GM12878 (cell line): ENCODE data around the gene METTL5. TPM values are rescaled to one million over a fixed set of nuclear protein-coding genes. Genes with fewer than 3 reads are reported as not detected.

Experiments used
- ATAC-seq: fragments of 200-7000 bp; cut with Tn5 transposase; 3 replicates; pipeline ENCODE4 v1.9.1; 2020; ENCODE audit warnings: mild to moderate bottlenecking, moderate library complexity
- BruUV-seq: library from RNA; stranded (reverse); fragments of 400-500 nt; replicated peaks from 2 replicates; lab custom pipeline; 2021; lab: Mats Ljungman, UMichigan
- CTCF ChIA-PET: fragments of 300-600 bp; sonication (Branson Sonifier 250); formaldehyde crosslinking; extraction: SDS; loops from one replicate; lab custom pipeline; 2021; ENCODE audit warnings: inconsistent platforms; lab: Yijun Ruan, JAX
- POLR2A ChIA-PET: fragments of 350-600 bp; formaldehyde crosslinking; extraction: SDS; loops from one replicate; lab custom pipeline; 2021; ENCODE audit warnings: inconsistent platforms; lab: Charles Lee
- RAD21 ChIA-PET: fragments of 300-600 bp; sonication (Branson Sonifier 250); formaldehyde crosslinking; loops from one replicate; lab custom pipeline; 2023; ENCODE audit warnings: antibody characterized with exemption; ENCODE audit not compliant: unreplicated experiment; lab: Charles Lee
- SMC1A ChIA-PET: fragments of 300-600 bp; sonication (Branson Sonifier 250); formaldehyde crosslinking; loops from one replicate; lab custom pipeline; 2023; ENCODE audit not compliant: unreplicated experiment, uncharacterized antibody; lab: Charles Lee
- DNase-seq: peaks from one replicate; pipeline ENCODE4 v3.0.0-alpha.2; 2011; ENCODE audit warnings: low read depth, low spot score
- FAIRE-seq: peaks from 3 replicates; lab custom pipeline; 2011; peaks lifted over from hg19 to GRCh38; lab: Jason Lieb, UNC
- H2AFZ ChIP-seq: 2 replicates; pipeline ENCODE4 v1.6.0; 2011; ENCODE audit warnings: low read depth, low read length, control low read depth; ENCODE audit not compliant: control insufficient read depth
- H3K27ac ChIP-seq: 2 replicates; pipeline ENCODE4 v1.5.1; 2011; ENCODE audit warnings: control low read depth; ENCODE audit not compliant: control insufficient read depth, insufficient read depth
- H3K27me3 ChIP-seq, 2 experiments: replicated peaks in 1 of 2; 2 replicates each; pipeline versions ENCODE4 v1.6.0 to v1.6.1; 2011; ENCODE audit warnings: low read length in 1 of 2; ENCODE audit not compliant: control insufficient read depth in 2 of 2, insufficient read depth in 2 of 2
- H3K36me3 ChIP-seq, 2 experiments: 2 replicates each; pipeline ENCODE4 v1.5.1; 2011; ENCODE audit warnings: low read length in 1 of 2; ENCODE audit not compliant: control insufficient read depth in 2 of 2, insufficient read depth in 2 of 2
- H3K4me1 ChIP-seq: 2 replicates; pipeline ENCODE4 v1.6.1; 2011; ENCODE audit warnings: mild to moderate bottlenecking, low read length, moderate library complexity, mixed read lengths; ENCODE audit not compliant: control insufficient read depth, insufficient read depth
- H3K4me2 ChIP-seq: 2 replicates; pipeline ENCODE4 v1.6.0; 2011; ENCODE audit warnings: control low read depth; ENCODE audit not compliant: control insufficient read depth, insufficient read depth
- H3K4me3 ChIP-seq: fragments of 200-600 bp; sonication (generic); 2 replicates; pipeline ENCODE4 v1.5.1; 2016
- H3K79me2 ChIP-seq: 2 replicates; pipeline ENCODE4 v1.6.0; 2011; ENCODE audit warnings: low read length; ENCODE audit not compliant: control insufficient read depth, insufficient read depth
- H3K9ac ChIP-seq: 2 replicates; pipeline ENCODE4 v1.8.0; 2011; ENCODE audit warnings: low read length, control low read depth, mixed read lengths; ENCODE audit not compliant: control insufficient read depth, insufficient read depth
- H3K9me3 ChIP-seq: replicated peaks from 3 replicates; pipeline ENCODE4 v1.5.1; 2011; ENCODE audit warnings: mild to moderate bottlenecking, low read length; ENCODE audit not compliant: control insufficient read depth, insufficient read depth
- H4K20me1 ChIP-seq: 2 replicates; pipeline ENCODE4 v1.6.0; 2011; ENCODE audit not compliant: control insufficient read depth, insufficient read depth
- CTCF ChIP-seq, 3 experiments: IDR thresholded peaks in 2 of 3; conservative IDR thresholded peaks in 1 of 3; 2 replicates each; pipeline ENCODE4 v1.5.1; 2011; ENCODE audit warnings: low read depth in 3 of 3, low read length in 3 of 3, mild to moderate bottlenecking in 3 of 3, control low read depth in 2 of 3, moderate library complexity in 2 of 3, inconsistent platforms in 1 of 3, mixed read lengths in 1 of 3; ENCODE audit not compliant: control insufficient read depth in 2 of 3, insufficient read depth in 1 of 3; ENCODE audit errors: extremely low read depth in 1 of 3
- FOS ChIP-seq: IDR thresholded peaks from 3 replicates; pipeline ENCODE4 v1.6.1; 2011; ENCODE audit warnings: borderline replicate concordance; ENCODE audit not compliant: insufficient read length; ENCODE audit errors: extremely low read depth
- IRF4 ChIP-seq: IDR thresholded peaks from 2 replicates; pipeline ENCODE4 v1.6.1; 2011; ENCODE audit warnings: low read depth, low read length
- MYC ChIP-seq: IDR thresholded peaks from 2 replicates; pipeline ENCODE4 v1.6.1; 2011; ENCODE audit warnings: mild to moderate bottlenecking, low read length, moderate library complexity, inconsistent platforms; ENCODE audit not compliant: insufficient read depth, insufficient replicate concordance, insufficient read length, severe bottlenecking
- NBN ChIP-seq: fragments of 450-650 bp; IDR thresholded peaks from 2 replicates; pipeline ENCODE4 v1.6.1; 2016
- POLR2AphosphoS2 ChIP-seq: IDR thresholded peaks from 2 replicates; pipeline ENCODE4 v1.6.1; 2011; ENCODE audit warnings: low read depth, mild to moderate bottlenecking, low read length, improper control_type of control experiment, moderate library complexity
- RAD21 ChIP-seq: IDR thresholded peaks from 2 replicates; pipeline ENCODE4 v1.6.1; 2011; ENCODE audit warnings: mild to moderate bottlenecking, low read depth, low read length, moderate library complexity; ENCODE audit not compliant: insufficient read depth
- RB1 ChIP-seq: fragments of 450-650 bp; formaldehyde crosslinking; IDR thresholded peaks from 2 replicates; pipeline ENCODE4 v1.6.1; 2017; ENCODE audit warnings: mild to moderate bottlenecking, borderline replicate concordance
- RUNX3 ChIP-seq: IDR thresholded peaks from 2 replicates; pipeline ENCODE4 v1.6.1; 2012; ENCODE audit warnings: low read length, inconsistent platforms
- SMARCA5 ChIP-seq: fragments of 450-650 bp; IDR thresholded peaks from 2 replicates; pipeline ENCODE4 v1.6.1; 2017; ENCODE audit warnings: mild to moderate bottlenecking
- SMC3 ChIP-seq: IDR thresholded peaks from 2 replicates; pipeline ENCODE4 v1.6.1; 2011; ENCODE audit warnings: low read length, improper control_type of control experiment, borderline replicate concordance
- WGBS: methylation state at CpG from one replicate; pipeline ENCODE4 v1.1.6; 2016; ENCODE audit warnings: low lambda C conversion rate; ENCODE audit not compliant: insufficient replicate concordance, insufficient coverage; ENCODE audit errors: missing lambda C conversion rate; 5-methylcytosine and 5-hydroxymethylcytosine counted together
- in situ Hi-C: fragments of 300-500 bp; cut with MboI; formaldehyde crosslinking; loops from 9 replicates; pipeline ENCODE4 v1.14.3; 2018; ENCODE audit warnings: mixed read lengths
- intact Hi-C: fragments of 100-400 bp; cut with micrococcal nuclease; formaldehyde crosslinking; loops from one replicate; pipeline ENCODE4 v1.14.2; 2022; ENCODE audit not compliant: unreplicated experiment
- polyA plus RNA-seq, 11 experiments: library from polyadenylated mRNA; depleted of rRNA in 4 of 11; unstranded in 6 of 11; stranded (reverse) in 5 of 11; fragments of >200 nt; fragmentation: Nextera tagmentation in 4 of 11; fragmentation: Illumina TruSeq in 1 of 11; extraction: Ambion mirVana in 4 of 11; extraction: Trizol in 1 of 11; gene quantifications; 1 replicate in 1 of 11; 2 replicates in 10 of 11; pipeline versions ENCODE4 v1.2.1 to v1.2.3, GENCODE V29; 2011 to 2016; ENCODE audit warnings: inconsistent platforms in 2 of 11, missing spikeins in 2 of 11, low read depth in 1 of 11
- total RNA-seq, 4 experiments: library from RNA; depleted of rRNA in 3 of 4; stranded (reverse); fragments of >200 nt in 3 of 4; fragmentation: Illumina TruSeq in 1 of 4; extraction: Trizol in 1 of 4; gene quantifications; 2 replicates each; pipeline versions ENCODE4 v1.2.1 to v1.2.3, GENCODE V29; 2013 to 2021
- TF ChIP-seq, protein P1 (sequence below): fragments of 450-650 bp; IDR thresholded peaks from 2 replicates; pipeline ENCODE4 v1.6.1; 2016; ENCODE audit warnings: mild to moderate bottlenecking

METTL5 gene
- total and polyA plus RNA-seq, 10 of the 15 experiments (the other 5 are each of a cell fraction or from before 2014, with no cell fraction given) = 55.0 to 204 (median 87.4) TPM

- H2AFZ ChIP-seq = no peak overlapping the region
- H3K4me3 ChIP-seq = no peak overlapping the region
- peaks cover 0 to 7% of the 10 kb centered on the region in 2 experiments; a peak in 1 of 4 replicates for H3K27me3 ChIP-seq
- RAD21 ChIA-PET = no interaction called here
- H4K20me1 ChIP-seq = no peaks in the 10 kb centered on the region
- no peaks in the 10 kb centered on the region for H3K79me2 ChIP-seq
- POLR2A ChIA-PET = no interaction called here
- no peak overlapping the region for H3K4me2 ChIP-seq
- no peak overlapping the region for H3K9ac ChIP-seq
- in situ Hi-C loops = no loop called here
- CTCF ChIA-PET = interaction anchor here (0.8 to 1.6 kb wide), 2 partner anchors 9 to 128 kb away, joined by 3 to 5 read pairs; no protein-coding TSS in a partner anchor
- SMC1A ChIA-PET = interaction anchor here (1.0 to 1.4 kb wide), 2 partner anchors 25 to 100 kb away, joined by 3 to 5 read pairs; no protein-coding TSS in a partner anchor
- BruUV-seq = no TSS peak
- 46% methylated on average over 12 of the region's 12 CpGs for WGBS
- TF ChIP-seq SMC3 (peak; percentile 77), MYC (no peak), FOS (no peak), RB1 (peak; percentile 23; the same call in 1 of the 2 replicates), IRF4 (0 out of 2 replicates have a peak, but pooled peaks have one; percentile 21), SMARCA5 (0 out of 2 replicates have a peak, but pooled peaks have one; percentile 23), NBN (no peak), CTCF (IDR thresholded peaks at IDR 0.05 in 2 of 3, conservative IDR thresholded peaks at IDR 0.05 in 1 of 3; ENCODE audit: control insufficient read depth in 2 of 3, extremely low read depth in 1 of 3, insufficient read depth in 1 of 3, low read depth in 3 of 3, low read length in 3 of 3) (peak; percentile 70 to 74 (median 70)), POLR2AphosphoS2 (no peak), RAD21 (peak; percentile 65), RUNX3 (0 out of 2 replicates have a peak, but pooled peaks have one; percentile 11)
- TF ChIP-seq, protein P1, sequence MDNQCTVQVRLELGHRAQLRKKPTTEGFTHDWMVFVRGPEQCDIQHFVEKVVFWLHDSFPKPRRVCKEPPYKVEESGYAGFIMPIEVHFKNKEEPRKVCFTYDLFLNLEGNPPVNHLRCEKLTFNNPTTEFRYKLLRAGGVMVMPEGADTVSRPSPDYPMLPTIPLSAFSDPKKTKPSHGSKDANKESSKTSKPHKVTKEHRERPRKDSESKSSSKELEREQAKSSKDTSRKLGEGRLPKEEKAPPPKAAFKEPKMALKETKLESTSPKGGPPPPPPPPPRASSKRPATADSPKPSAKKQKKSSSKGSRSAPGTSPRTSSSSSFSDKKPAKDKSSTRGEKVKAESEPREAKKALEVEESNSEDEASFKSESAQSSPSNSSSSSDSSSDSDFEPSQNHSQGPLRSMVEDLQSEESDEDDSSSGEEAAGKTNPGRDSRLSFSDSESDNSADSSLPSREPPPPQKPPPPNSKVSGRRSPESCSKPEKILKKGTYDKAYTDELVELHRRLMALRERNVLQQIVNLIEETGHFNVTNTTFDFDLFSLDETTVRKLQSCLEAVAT = 0 out of 2 replicates have a peak, but pooled peaks have one; percentile 18
- no peaks in the 10 kb centered on the region; the same call in 2 of the 3 replicates for H3K9me3 ChIP-seq
- no peaks in the 10 kb centered on the region for H3K36me3 ChIP-seq
- FAIRE-seq (peak; percentile 71), DNase-seq (no peak), ATAC-seq (peak; percentile 79)
- intact Hi-C loops = no loop called here
- no peak overlapping the region for H3K27ac ChIP-seq
- no peaks in the 10 kb centered on the region; the same call in 1 of the 2 replicates for H3K4me1 ChIP-seq
Observed at GRCh38 chr2:169767243-169767888, 57.3 kb downstream of the METTL5 start.
